T1000 (cell line): ENCODE data around the gene CPXM2.

Experiments
- DNase-seq: peaks from one replicate; lab custom pipeline; 2025; ENCODE audit warnings: mixed read lengths; lab: John Stamatoyannopoulos, UW

The CPXM2 gene

GRCh38 chr10:123891144-123892071, at the start of gene CPXM2:
Gene CPXM2 (minus strand): TSS chr10:123891807. CDS start chr10:123891659, 148 bp downstream.
- DNase-seq, result no peak

- no peak for DNase-seq
Observed at GRCh38 chr10:123939591-123939990, 48.0 kb upstream of the CPXM2 start.

DNA sequence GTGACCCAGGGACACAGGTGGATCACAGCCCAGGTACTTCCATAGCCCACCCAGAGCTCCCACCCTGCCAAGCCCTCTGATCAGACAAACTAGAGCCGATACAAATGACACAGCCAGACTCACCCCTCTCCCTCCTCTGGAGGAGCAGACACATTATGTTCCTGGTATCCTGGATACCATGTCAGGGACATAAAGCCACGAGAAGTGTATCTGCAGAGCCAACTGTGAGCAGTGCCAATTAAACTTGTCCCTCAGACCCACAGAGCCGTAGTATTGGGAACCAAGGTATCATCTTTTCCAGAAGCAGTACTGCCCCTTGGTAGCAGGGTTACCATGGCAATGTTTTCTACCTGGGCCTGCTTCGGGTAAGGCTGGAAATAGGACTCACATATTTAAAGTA, 47.3 kb upstream of the CPXM2 start:
- no peak for DNase-seq

DNA sequence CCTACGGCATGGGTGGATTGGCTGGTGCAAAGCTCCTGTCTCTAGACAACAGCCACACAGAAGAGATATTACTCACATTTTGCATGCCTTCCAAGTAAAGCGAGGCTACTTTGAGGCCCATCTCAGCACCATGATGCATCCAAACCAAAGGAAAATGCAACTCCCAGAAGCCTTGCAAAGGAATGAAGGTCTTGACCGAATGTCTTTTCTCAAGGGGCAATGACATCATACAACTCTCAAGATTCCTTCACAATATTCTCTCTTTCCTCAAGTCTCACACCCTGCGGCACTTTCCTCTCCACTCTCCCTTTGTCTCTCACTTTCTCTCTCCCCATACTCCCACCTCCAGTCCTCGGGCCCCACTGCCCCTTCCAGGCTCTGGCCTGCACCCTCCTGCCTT, 44.8 kb upstream of the CPXM2 start:
- DNase-seq, result no peak

DNA sequence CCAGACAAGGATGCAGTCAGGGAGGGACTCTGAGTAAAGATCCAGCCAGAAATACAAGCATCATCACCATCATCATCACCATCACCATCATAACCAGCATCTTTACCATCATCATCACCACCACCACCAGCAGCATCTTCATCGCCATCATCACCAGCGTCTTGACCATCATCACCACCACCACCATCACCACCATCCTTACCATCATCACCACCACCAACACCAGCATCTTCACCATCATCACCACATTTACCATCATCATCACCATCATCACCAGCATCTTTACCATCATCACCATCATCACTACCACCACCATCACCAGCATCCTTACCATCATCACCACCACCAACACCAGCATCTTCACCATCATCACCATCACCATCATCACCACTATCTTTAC, 44.1 kb upstream of the CPXM2 start:
- DNase-seq, result no peak

- DNase-seq, result no peak
Observed at GRCh38 chr10:123934846-123935245, 43.2 kb upstream of the CPXM2 start.

DNA sequence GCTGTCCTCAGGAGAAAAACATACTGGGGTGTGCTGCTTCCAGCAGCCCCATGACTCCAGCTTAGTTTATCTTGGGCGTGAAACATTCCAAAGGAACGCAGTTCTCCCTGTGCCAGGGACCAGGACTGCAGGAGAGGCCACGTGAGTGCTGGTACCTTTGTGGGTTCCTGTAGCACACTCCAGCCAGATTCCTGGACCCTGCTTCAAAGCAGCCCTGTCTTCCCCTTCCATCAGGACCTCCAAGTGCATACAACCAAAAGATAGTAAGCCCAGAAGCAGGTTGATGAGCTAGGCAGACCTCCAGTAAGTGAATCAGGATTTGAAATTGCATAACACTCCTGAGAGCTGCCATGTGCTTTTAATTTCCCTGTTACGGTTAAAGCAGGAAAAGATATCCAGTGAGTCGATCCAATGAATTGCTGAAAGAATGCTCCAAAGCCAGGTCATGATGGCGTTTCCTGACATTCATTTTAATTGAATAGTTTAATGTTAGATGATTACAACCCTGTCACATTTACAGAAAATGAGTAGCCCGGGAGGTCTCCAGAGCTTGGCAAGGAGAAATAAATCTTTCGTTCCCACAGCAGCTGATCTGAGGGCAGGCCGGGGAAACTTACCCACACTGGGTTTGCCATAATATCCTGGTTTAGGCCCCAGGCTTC, 38.9 kb upstream of the CPXM2 start:
- no peak for DNase-seq

GRCh38 chr10:123929791-123930190, 38.2 kb upstream of the CPXM2 start:
- no peak for DNase-seq

DNA sequence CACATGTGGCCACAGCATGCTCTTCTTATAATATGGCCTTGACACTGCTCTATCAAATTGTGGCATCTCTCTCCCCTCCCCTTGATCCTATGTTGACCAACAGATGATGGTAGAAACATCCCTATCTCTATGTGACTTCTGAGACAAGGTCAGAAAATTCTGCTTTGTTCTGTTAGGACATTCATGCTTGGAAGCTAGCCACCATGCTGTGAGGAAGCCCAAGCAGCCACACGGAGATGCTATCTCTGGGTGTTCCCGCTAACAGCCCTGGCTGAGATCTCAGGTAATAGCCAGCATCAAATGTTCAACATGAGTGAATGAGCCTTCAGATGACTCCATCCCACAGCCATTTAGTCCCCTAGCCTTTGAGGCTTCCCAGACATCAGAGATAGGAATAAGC, 36.8 kb upstream of the CPXM2 start:
- DNase-seq, result no peak

DNA sequence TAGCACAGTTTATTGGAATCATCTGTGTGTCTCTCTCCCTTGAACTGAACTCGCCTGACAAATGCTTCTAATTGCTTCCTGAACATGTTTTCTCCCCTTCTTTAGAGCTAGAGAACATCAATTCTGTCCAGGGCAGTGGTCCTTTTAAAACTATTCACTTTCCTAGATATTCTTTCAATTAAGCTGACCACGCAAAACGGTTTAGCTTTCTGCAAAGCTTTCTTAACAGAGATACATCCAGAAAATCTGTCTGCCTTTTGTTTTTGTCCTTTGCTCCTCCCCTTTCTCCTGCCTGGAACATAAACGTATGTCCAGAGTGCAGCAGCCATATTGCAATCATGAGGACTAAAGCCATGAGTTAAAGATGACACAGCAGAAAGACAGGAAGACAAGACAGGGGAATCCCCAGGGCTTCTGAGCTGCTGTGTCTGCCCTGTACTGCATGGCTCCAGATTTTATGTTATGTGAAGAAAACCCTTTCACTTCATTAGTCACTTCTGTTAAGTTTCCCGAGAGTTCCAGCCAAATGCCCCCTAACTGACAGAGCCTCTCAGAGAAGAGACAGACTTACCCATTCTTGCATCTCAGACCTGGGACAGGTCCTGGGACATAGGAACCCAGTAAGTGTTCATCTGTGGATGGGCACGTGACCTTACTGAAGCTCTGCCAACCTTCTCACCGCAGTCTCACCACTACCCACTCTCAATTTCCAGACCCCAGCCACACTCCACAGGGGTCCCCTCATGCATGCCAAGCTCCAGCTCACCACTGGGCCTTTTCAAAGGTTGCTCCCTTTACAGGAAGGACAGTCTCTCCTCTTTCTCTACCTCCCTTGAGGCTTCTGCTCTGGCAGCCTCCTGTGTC, 35.0 kb upstream of the CPXM2 start:
- DNase-seq, result no peak

GRCh38 chr10:123922126-123922525, 30.5 kb upstream of the CPXM2 start:
- DNase-seq, result no peak

DNA sequence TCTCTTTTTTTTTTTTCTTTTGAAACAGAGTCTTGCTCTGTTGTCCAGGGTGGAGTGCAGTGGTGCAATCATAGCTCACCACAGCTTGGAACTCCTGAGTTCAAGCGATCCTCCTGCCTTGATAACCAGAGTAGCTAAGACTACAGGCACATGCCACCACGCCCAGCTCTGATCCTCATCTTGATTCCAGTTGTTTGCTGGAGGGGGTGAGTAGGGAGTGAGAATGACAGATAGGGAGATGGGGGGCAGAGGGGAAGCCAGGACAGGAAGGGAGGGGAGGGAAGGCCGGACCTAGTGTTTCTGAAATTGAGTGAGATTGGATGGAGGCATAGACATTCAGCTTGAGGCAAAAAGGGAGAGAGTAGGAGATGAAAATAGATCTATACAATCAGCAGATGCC, 25.2 kb upstream of the CPXM2 start:
- no peak for DNase-seq

GRCh38 chr10:123913688-123914268, 22.2 kb upstream of the CPXM2 start:
- DNase-seq, result no peak

- no peak for DNase-seq
Observed at GRCh38 chr10:123912871-123913270, 21.3 kb upstream of the CPXM2 start.

DNA sequence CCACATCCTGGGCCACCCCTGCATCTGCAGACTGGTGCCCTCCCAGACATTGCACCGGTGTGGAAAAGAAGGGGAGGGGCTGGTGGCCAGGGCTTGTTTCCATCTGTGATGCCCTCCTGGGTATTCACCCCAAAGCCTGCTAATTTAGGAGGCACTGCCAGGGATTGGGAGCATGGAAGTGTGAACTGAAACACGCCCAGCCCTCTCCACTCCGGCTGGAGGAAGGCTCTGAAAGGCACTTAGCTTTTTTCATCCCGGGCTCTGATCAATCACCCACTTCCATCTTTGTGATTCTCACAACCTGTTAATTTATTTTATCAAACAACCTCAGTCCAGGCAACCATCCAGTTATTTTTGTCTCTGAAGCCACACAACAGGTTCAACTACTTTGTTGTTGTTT, 20.9 kb upstream of the CPXM2 start:
- DNase-seq, result no peak

- DNase-seq, result no peak
Observed at GRCh38 chr10:123911866-123912265, 20.3 kb upstream of the CPXM2 start.

GRCh38 chr10:123909866-123910265, 18.3 kb upstream of the CPXM2 start:
- no peak for DNase-seq

DNA sequence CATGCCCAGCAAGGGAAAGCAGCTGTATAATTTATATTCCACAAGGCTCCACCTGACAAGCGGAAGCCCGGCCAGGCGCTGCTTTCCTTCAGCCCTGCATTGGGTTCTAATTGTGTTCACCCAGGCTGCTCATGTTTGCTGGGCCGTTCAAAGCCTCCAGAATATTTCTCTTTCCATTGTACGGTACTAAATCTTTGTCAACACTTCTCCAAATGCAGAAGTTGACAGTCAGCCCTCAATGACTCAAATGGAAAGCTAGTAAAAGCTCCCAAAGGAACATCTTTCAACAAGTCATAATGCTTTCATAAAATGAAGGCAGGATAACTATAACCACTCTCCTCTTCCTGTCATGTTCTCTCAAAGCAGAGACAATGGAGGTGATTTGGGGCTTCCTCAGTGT, 17.8 kb upstream of the CPXM2 start:
- DNase-seq, result no peak

DNA sequence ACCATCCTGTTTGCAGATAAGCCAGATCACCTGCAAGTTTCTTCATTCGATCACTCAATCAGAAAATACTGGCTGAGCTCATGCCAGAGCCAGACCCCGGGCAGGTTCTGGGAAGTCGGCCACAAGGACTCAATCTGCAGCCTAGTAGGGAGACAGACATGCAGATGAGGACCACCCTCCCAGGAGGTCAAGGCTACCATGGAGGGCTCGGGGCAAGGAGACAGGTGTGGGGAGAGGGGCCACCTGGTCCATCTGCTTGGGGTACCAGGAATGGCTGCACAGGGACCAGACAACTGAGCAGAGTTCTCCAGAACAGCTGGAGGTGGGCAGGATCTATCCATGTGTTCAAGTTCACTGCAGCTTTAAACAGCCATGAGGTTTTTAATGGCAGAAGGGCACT, 16.8 kb upstream of the CPXM2 start:
- no peak for DNase-seq

DNA sequence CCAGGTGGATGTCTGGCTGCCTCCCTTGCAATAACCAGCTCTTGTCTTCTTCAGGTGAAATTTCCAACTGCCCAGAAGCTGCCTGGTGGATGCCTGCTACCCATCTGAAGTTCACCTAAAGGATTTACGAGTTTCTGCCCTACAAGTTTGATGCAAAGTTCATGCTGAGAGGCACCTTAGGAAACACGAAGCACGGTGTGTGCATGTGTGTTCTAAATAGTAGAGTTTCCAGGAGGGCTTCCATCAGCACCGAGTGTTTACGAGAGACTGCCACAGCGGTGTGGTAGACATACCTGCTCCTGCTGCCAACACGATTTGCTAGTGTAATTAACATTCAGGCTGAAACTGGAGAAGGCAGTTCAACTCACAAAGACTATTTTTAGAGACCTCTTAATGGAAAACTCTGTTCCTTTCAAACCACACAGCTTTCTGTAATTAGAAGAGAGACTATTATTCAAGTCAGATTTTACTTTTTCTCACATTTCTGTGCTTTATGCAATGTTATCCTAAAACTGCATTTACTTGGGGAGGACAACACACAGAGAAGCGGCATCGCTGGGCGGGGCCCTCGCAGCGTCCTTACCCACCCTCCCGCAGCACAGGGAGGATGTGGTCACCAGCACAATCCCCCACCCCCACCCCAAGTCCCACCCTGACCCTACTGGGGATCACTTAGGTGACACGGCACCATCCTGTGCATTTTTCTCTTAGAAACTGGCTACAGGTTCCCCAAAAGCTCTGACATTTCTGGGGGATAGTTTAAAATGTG, 15.5 kb upstream of the CPXM2 start:
- DNase-seq, result no peak

- no peak for DNase-seq
Observed at GRCh38 chr10:123906296-123906695, 14.7 kb upstream of the CPXM2 start.
